HG02642 (cell line): ENCODE data around the gene AP3S2.
"Not testable (repeated sequence)": the region's sequence is repeated elsewhere in the genome, so short reads cannot be mapped to it uniquely, and the experiment has no call there.

Experiments
- ATAC-seq: cut with Tn5 transposase; IDR thresholded peaks from one replicate; pipeline ENCODE4 v1.9.1; 2021; ENCODE audit warnings: mild to moderate bottlenecking; ENCODE audit not compliant: unreplicated experiment, poor library complexity

Gene AP3S2

DNA sequence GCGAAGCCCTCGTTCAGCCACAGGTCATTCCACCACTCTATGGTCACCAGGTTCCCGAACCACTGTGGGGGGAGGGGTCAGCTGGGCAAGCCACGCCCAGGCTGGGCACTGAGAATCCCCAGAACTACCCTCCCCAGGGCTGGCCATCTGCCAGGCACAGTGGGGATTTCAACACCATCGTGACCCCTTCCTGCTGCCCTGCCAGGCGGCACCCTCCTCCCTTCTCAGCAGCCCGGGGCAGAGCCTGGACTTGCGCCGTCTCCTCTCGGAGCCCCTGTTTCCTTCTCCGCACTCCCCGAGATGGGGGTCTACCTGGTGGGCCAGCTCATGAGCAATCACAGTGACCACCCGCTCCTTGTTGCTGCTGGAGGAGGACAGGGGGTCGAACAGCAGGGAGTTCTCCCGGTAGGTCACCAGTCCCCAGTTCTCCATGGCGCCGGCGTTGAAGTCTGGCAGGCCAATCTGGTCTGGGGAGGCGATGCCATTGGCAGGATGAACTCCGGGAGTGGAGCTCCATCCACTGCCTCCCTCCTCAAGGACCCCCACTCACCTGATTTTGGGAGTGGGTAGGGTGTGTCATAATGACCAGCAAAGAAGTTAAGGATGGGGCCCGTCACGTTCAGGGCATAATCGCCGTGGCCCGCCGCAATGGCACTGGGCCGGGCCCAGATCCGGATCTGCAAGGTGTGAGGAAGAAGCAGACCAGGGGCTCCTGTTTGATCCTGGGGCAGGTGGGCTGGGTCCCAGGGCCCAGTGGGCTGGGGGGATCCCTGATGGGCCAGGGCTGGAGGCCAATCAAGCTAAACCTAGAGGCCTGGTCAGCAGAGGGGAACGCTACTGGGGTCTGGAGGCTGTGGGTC is 89.6 kb downstream of the AP3S2 start:
- ATAC-seq, result no peak

DNA sequence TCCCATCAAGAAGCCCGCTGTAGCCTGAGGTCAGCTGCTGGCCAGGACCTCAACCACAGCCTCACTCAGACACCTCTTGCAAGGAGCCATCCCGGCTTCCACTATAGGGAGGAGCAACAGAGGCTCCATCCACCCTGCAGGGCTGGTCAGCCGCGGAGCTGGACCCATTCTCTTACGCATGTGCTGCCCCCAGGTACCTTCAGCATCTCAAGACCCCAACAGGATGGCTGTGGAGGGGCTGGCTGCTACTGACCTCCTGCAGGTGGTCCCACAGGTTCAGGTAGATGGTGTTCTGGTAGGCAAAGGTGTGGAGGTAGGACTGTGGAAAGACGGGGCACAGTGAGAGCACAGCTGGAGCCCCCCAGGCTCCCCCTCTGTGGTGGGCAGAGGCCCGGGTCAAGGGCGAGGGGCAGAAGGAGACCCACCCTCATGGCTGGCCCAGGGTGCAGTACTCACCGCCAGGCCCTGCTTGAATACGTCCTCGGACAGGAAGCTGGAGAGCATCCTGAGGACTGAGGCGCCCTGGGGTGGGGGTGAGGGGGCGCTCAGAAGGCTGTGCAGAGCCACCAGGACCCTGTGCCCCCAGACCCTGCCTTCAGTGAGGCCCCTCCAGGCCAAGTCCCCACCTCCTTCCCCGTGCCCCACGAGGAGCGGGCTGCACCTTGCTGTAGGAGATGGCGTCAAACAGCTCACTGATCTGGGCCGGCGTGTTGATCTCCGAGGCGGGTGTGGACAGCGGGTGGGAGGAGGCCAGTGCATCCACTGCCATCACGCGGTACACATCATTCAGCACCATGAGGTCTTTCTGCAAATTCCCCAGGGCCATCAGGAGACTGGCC is 90.6 kb downstream of the AP3S2 start:
- ATAC-seq, result no peak

DNA sequence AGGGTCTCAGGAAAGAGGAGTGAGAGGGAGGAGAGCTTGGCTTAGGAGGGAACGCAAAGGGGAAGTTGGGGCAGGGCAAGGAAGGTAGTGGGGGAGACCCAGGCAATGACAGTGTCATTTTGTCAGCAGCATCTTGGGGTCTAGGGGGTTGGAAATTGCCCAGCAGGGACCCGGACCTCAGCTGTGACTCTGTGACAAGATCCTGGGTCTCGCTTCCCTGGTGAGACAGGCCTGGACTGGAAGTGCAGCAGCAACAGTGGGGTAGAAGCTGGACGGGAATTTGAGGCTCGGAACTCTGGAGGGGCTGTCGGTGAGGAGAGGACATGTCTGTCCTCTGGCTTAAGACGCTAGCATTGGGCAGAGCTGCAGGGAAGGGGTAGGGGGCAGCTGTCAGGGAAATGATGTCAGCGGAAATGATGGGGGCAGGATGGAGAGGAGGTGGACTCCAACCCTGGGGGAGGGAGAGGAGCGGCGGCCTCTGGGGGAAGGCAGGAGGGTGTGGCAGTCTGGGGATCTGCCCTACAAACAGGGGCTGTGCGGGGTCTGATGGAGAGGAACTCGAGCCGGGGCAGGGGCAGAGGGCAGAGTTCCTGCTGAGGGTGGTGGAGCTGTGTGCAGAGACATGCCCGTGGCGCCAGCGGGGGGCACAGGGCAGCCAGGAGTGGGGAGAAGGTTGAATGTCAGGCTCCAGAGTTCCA is 91.4 kb downstream of the AP3S2 start:
- ATAC-seq, result no peak

DNA sequence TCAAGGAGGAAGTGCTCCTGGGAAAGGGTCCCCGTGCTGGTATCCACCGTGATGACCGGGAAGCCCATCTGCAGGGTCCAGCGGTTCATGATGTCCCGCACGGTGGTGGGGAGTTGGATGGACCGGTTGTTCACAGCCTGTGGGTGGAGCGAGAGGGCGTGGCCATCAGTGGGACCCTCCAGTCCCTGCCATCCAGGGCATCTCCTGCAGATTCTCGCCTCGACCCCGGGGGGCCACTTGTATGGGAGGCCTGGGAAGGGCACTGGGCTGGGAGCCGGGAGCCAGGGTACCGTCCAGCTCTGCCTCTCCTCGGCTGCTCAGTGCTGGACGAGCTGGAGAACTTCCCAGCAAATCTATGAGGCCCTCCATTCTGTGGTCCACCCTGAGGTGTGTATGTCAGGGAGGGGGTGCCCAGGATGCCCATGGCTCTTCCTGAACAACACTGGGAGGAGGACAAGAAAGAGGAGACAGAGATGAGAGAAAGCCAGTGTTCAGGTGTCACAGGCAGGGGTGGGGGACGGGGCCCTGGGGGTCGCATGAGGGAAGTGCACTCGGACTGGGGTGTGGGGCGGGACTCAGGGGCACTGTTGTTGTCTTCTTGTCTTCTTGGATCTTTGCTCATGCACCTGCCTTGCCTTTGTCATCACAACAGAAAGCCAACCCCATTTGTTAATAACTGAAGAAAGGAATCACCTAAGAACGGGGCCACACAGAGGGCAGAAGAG is 92.2 kb downstream of the AP3S2 start:
- no peak for ATAC-seq

DNA sequence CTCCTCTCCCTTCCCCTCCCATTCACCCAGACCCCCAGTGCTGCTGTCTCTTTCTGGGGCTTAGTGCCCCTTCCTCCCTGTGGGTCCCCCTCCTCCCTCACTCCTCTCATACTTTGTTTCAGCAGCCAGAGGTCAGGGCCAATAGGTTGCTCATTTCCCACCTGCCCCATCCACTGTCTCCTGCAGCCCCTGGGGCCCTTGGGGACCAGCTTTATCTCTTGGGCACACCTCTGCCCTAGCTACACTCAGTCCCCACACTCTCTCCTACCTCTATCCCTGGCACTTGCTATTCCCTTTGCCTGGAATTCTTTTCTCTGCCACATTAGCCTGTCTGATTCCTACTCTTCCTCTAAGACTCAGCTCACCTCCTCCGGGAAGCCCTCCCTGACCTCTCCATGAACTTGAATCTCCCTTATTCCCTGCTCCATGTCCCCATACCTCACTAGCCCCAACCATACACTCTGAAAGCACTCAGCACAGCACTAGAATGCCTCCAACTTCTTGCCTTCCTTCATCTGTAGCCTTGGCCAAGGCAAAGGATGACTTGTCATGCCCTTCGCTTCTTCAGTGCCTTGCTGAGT is 93.8 kb downstream of the AP3S2 start:
- ATAC-seq, result no peak

DNA sequence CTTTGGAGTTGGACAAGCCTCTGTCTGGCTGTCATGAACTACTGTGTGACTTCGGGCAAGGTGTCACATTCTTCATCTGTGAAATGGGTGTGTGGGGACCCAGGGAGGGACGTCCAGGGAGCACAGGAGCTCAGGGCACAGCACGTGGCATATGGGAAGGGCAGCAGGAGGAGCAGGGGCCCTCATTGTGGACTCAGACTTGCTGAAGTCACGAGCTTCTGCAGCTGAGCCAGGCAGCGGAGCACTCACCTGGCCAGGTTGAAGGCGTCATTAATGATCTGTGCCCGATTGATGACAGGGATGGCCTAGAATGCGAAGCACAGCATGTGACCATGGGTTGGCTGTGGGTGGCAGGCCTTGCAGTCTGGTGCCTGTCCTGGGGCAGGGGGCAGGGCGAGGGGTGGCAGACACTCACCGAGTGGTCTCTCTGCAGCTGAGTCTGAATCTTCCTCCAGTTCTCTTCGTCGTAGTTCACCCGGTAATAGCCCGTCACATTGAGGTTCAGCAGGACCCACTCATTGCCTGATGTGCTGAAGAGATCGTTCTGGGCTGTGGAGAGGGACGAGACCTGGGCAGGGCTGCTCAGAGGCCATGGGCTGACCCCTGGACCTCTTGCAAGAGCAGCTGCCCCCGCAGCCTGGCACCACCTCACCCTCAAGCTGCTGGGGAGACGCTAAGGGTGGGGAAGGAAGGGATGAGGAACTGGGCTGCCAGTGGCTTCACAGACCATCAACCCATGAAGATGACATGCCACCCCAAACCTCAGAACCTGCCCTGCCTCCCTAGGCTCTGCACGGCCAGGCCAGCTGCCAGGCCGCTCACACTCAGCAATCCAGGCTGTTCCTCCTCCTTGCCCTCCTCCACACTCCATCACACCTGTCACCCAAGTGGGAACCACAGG is 94.5 kb downstream of the AP3S2 start:
- no peak for ATAC-seq

DNA sequence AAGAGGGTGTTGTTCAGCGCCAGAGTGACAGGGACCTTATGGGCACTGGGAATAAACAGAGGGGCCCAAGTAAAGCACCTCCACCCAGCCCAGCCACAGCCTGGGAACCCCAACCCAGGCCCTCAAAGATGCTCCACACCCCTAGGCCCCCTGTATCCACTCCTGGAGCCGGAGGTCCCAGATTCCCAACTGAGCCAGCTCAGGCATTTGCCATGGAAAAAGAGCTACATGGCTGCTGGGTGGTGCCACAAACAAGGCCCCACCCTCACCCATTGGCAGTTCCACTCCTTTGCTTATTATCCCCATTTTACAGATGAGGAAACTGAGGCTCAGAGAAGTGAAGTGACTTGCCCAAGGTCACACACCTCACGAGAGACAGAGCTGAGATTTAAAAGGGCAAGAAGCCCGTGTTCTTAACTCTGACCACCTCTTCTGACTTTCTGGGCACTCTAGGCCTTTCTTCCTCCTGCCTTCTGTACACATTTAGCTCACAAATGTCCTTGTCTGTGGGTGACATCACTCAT is 96.1 kb downstream of the AP3S2 start:
- no peak for ATAC-seq

DNA sequence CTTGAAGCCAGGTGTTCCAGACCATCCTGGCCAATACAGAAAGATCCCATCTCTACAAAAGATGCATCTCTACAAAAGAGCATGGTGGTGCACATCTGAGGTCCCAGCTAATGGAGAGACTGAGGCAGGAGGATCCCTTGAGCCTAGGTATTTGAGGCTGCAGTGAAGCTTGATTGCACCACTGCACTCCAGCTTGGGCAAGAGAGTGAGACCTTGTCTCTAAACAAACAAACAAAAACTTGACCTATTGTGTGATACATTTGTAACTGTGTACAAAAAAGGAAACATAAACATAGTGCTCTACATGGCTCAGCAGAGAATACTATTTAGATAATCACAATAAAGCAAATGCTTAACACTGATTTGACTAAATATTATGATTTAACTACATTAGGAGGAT is 97.8 kb downstream of the AP3S2 start:
- no peak for ATAC-seq

DNA sequence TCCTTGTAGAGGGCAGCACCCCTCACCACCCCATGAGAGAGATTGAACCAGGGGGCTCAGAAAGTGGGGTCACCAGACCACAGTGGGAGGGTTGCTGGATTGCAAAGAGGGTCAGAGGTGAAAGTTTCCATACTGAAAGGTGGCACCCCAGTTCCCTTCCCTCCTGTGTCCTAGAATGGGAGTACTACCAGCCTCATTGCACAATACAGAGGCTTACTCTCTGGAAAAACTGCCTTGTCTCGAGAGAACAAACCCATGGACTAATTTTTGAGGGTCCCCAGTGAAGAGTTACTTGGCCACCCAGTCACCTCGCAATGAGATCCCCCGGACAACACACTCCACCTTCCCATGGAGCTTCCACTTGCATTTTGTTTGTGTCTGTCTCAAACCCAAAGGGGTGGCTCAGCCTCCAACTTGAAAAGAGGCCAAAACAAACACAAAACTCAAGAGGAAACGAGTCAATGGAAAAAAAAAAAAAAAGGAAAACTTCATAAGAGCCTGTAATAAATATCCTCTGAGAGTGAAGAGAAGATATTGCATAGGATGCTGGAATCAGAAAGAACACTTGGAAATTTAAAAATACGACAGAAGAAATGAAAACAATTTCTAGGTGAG is 99.1 kb downstream of the AP3S2 start:
- ATAC-seq, result no peak

DNA sequence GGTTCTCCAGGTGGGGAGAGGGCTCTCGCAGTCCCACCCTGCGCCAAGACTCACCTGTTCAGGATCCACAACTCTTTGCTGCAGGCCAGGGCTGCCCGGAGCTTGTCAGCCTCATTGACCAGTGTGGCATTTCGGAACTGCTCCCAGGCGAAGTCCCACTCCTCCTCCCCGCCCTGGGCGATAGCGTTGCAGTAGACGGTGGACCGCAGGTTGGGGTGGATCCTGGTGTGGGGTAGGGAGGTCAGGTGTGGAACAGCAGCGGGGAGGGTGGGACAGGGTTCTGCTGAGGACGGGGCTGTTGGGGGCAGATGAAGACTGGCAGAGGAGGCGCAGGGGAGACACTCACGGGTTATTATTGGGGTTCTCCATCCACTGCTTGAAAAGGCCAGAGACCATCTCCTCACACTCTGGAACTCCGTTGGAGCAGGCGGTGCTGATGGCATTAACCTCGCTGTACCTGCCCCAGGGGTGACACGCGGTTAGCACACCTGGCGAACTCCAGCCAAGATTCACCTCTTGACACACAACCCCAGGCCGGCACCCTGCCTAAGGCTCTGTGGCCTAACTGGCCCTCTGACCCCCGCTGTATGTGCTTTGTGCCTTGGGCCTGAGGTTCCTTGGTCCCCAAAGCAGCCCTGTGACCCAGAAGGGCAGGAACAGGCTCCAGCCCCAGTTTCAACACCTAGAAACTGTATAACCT is 101.5 kb downstream of the AP3S2 start:
- ATAC-seq, result no peak

DNA sequence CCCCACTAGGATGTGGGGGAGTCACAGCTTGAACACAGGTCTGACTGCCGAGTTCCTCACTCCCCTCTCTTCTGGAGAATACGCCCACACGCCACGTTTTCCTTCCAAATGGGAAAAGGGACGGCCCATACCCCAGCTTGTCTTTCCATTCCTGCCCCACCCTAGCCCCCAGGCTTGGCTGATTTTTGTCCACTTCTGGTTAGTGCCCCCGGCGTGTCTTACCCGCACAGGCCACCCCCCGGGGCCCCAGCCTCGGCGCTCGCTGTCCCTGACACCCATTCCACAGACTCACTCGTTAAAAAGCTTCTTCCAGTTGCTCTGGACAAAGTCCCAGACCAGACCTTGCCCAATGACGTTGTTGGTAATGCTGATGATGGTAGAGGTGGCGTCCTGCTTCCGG is 103.1 kb downstream of the AP3S2 start:
- ATAC-seq, result no peak

DNA sequence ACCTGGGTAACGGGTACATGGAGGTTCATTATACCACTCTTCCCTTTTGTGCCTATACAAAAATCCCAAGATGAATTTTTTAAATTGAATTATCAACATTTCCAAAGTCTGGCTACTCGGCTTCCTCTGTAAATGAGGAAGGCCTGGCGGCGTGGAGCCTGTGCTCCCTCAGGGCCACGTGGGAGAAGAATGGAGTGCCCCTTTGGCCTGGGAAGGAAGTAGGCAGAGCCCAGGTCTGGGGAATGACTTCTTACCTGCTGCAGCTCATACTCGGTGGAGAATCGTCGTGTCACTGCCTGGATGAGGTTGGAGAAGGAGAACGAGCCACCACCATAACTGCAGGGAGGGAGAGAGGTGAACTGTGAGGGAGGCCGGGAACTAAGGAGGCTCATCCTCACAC is 103.6 kb downstream of the AP3S2 start:
- no peak for ATAC-seq

DNA sequence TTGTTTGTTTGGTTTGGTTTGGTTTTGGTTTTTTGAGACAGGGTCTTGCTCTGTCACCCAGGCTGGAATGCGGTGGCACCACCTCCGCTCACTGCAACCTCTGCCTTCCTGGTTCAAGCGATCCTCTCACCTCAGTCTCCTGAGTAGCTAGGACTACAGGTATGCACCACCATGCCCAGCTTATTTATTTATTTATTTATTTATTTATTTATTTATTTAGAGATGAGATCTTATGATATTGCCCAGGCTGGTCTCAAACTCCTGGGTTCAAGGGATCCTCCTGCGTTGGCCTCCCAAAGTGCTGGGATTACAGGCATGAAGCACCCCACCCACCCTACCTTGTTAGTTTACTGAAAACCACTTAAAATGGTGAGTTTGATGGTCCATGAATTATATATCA is 105.2 kb downstream of the AP3S2 start:
- ATAC-seq, result not testable (repeated sequence)

DNA sequence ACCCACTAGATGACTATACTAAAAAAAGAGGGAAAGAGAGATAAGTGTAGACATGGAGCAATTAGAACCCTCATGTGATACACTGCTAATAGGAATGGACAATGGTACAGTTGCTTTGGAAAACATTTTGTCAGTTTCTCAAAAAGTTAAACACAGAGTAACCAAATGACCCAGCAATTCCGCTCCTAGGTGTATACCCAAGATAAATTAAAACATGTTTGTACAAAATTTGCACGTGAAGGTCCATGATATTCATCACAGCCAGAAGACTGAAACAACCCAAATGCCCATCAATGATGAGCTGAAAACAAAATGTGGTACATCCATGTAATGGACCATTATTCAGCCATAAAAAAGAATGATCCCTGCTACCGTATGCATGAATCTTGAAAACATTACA is 105.8 kb downstream of the AP3S2 start:
- no peak for ATAC-seq

DNA sequence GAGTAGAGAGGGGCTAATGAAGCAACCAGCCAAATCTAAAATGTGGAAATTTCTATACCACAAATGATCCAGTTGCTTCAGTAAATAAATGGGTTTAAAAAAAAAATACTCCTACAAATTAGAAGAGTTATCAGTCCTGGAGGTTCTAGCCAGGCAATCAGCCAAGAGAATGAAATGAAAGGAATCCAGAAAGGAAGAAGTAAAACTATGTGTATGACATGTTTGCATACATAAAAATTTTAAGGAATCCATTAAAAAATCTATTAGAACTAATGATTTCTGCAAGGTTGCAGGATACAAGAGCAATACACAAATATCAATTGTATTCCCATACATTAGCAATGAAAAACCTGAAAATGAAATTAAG is 108.0 kb downstream of the AP3S2 start:
- no peak for ATAC-seq

DNA sequence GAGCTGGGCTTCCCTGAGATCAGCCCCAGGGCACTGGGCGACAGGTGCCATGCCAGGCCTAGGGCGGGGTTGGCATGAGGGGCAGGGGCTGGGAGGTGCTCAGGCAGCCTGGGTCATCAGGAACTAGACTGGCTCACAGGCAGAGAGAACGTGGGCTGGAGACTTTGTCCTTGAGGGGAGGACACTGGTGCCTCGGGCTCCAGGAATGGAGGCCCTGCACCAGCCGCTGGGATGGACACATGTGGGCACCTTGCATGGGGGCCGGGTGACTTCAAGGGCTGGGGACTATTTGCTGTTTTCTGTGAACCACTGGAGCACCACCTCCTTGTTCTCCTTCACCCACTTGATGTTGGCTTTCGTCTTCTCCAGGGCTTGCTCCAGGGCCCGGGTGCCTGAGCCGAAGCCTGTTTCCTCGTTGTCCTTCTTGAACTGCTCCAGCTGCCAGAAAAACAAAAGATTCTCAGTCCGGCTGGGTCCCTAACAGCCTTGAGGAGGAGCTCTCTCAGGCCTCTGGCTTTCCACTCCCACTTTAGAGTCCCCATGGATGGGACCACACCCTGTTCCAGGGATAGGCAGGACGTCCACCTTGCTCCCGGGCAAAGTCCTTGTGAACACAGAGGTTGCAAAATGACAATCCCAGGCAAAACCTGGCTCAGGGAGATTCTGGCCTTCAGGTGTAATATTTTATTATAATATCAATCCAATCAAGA is 108.6 kb downstream of the AP3S2 start:
- no peak for ATAC-seq

DNA sequence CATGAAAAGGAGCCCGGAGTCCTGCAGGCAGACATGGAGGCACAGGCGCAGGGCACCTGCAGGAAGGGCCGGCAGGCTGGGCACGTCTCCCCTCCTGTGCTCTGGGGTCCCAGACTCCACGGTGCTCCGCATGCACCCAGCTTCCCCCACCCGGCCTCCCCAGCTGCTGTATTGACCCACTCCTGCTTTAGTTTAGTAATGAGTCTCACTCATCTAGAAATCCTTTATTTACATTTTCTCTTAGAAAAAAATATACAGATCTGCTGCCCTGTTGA is 109.2 kb downstream of the AP3S2 start:
- no peak for ATAC-seq
